ENCODE measurements around the gene SMIM38.

DNA sequence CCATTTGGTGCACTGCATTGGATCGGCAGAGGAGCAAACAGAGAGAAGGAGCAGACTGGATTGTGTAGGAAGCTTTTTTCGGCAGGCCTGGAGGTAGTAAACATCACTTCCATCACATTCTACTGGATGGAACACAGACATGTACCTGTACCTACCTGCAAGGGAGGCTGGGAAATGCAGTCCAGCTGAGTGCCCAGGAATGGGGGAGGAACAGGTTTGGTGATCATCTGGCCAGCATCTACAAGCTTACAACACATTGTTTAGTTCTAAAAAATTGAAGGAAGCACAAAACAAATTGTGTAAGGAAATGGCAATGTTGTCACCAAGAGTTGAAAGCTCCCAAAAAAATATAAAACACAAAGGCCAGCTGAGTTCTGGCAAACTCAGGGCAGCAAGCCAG, 19.1 kb downstream of the SMIM38 start:
- TF ChIP-seq REST (IDR thresholded peaks at IDR 0.05; ENCODE audit: insufficient read depth in 1 of 2, low read depth in 2 of 2, low read length in 2 of 2) = no peak
- no peak for TF ChIP-seq SIN3A (IDR thresholded peaks at IDR 0.05; ENCODE audit: borderline replicate concordance, insufficient read depth, low read length)
- no peak for TF ChIP-seq TAF1 (IDR thresholded peaks at IDR 0.05; ENCODE audit: borderline replicate concordance, insufficient read depth, low read length)
- no peak for TF ChIP-seq POLR2AphosphoS5 (IDR thresholded peaks at IDR 0.05; ENCODE audit: low read depth, low read length)
- TF ChIP-seq FOXP2 (optimal IDR thresholded peaks at IDR 0.05; ENCODE audit: borderline replicate concordance, extremely low read depth, extremely low read length, insufficient read depth) = no peak

All from PFSK-1 (cell line).